Loucy (cell line): ENCODE measurements around the gene NFATC4.

Experiments used
- H2AFZ ChIP-seq: fragments of 200-600 bp; sonication (generic); 2 replicates; pipeline ENCODE4 v1.6.0; 2016; ENCODE audit warnings: antibody characterized with exemption, mild to moderate bottlenecking, low read length, moderate library complexity
- H3F3A ChIP-seq: fragments of 200-600 bp; 2 replicates; pipeline ENCODE4 v1.6.0; 2016; ENCODE audit warnings: antibody characterized with exemption, low read depth, mild to moderate bottlenecking
- H3K27me3 ChIP-seq: fragments of 200-600 bp; sonication (generic); 2 replicates; pipeline ENCODE4 v1.6.1; 2014; ENCODE audit warnings: low read length, mild to moderate bottlenecking; ENCODE audit not compliant: insufficient read depth, poor library complexity, severe bottlenecking
- H3K36me3 ChIP-seq: fragments of 200-600 bp; sonication (generic); 2 replicates; pipeline ENCODE4 v1.6.1; 2016; ENCODE audit warnings: low read length; ENCODE audit not compliant: insufficient read depth
- H3K4me1 ChIP-seq: fragments of 200-600 bp; sonication (generic); 2 replicates; pipeline ENCODE4 v1.5.1; 2014; ENCODE audit warnings: low read length, mild to moderate bottlenecking; ENCODE audit not compliant: insufficient read depth, poor library complexity, severe bottlenecking
- H3K4me2 ChIP-seq: fragments of 200-600 bp; sonication (generic); 2 replicates; pipeline ENCODE4 v1.6.0; 2014; ENCODE audit warnings: antibody characterized with exemption, low read length, low read depth, mild to moderate bottlenecking; ENCODE audit not compliant: poor library complexity, severe bottlenecking
- H3K4me3 ChIP-seq: fragments of 200-600 bp; sonication (generic); 2 replicates; pipeline ENCODE4 v1.5.1; 2014; ENCODE audit warnings: low read length, mild to moderate bottlenecking, mixed read lengths; ENCODE audit not compliant: poor library complexity, severe bottlenecking
- H3K79me2 ChIP-seq: fragments of 200-600 bp; sonication (generic); 2 replicates; pipeline ENCODE4 v1.6.1; 2014; ENCODE audit warnings: low read length; ENCODE audit not compliant: insufficient read depth
- H3K9ac ChIP-seq: fragments of 200-600 bp; sonication (generic); 2 replicates; pipeline ENCODE4 v1.6.0; 2014; ENCODE audit warnings: mild to moderate bottlenecking, low read depth, low read length, moderate library complexity; ENCODE audit not compliant: poor library complexity, severe bottlenecking
- H3K9me2 ChIP-seq: fragments of 200-600 bp; sonication (generic); replicated peaks from 2 replicates; pipeline ENCODE4 v1.6.1; 2016; ENCODE audit warnings: low read depth, low read length, mixed read lengths
- H3K9me3 ChIP-seq: fragments of 200-600 bp; sonication (generic); 2 replicates; pipeline ENCODE4 v1.6.1; 2014; ENCODE audit warnings: mild to moderate bottlenecking, antibody characterized with exemption, low read length, low read depth; ENCODE audit not compliant: insufficient read depth
- H4K20me1 ChIP-seq: fragments of 200-600 bp; sonication (generic); 2 replicates; pipeline ENCODE4 v1.6.0; 2014; ENCODE audit warnings: antibody characterized with exemption, low read length, mild to moderate bottlenecking; ENCODE audit not compliant: insufficient read depth, poor library complexity, severe bottlenecking
- CTCF ChIP-seq: fragments of 200-600 bp; sonication (generic); conservative IDR thresholded peaks from 2 replicates; pipeline ENCODE4 v1.5.1; 2014; ENCODE audit warnings: mild to moderate bottlenecking, antibody characterized with exemption, low read length
- EZH2phosphoT487 ChIP-seq: fragments of 200-600 bp; IDR thresholded peaks from 2 replicates; pipeline ENCODE4 v1.6.1; 2018; ENCODE audit warnings: antibody characterized with exemption, mild to moderate bottlenecking, moderate library complexity, borderline replicate concordance

The NFATC4 gene

GRCh38 chr14:24367514-24368211, at the start of gene NFATC4:
TSS of gene NFATC4 (plus strand) at chr14:24368184. CDS start at chr14:24368341, 157 bp downstream.
- H3K79me2 ChIP-seq: peaks cover 27% of the 10 kb centered on the region

GRCh38 chr14:24321212-24321975, 46.6 kb upstream of the NFATC4 start:
- Histone ChIP-seq H2AFZ (no peak overlapping the region), H4K20me1 (no peaks in the 10 kb centered on the region), H3K9me2 (no peaks in the 10 kb centered on the region), H3K4me3 (no peak overlapping the region), H3F3A (no peaks in the 10 kb centered on the region), H3K36me3 (no peaks in the 10 kb centered on the region), H3K9ac (no peak overlapping the region), H3K9me3 (no peaks in the 10 kb centered on the region), H3K4me1 (peaks cover 17% of the 10 kb centered on the region), H3K27me3 (no peaks in the 10 kb centered on the region), H3K79me2 (no peaks in the 10 kb centered on the region), H3K4me2 (no peak overlapping the region)
- TF ChIP-seq CTCF (no peak), EZH2phosphoT487 (no peak)

More at GRCh38 chr14:24367514-24368211, at the start of gene NFATC4:
- no peaks in the 10 kb centered on the region for H3K9me3 ChIP-seq
- H3K36me3 ChIP-seq: peaks cover 4% of the 10 kb centered on the region; the same call in 1 of the 2 replicates
- peaks cover 37% of the 10 kb centered on the region for H3K4me1 ChIP-seq
- H3K4me2 ChIP-seq: peak within 1 kb of the TSS; percentile 100
- no peaks in the 10 kb centered on the region; the same call in 1 of the 2 replicates for H3F3A ChIP-seq
- TF ChIP-seq EZH2phosphoT487 (no peak), CTCF (no peak)
- peak within 1 kb of the TSS; percentile 100 for H3K9ac ChIP-seq
- H3K4me3 ChIP-seq: peak within 1 kb of the TSS; percentile 100
- no peaks in the 10 kb centered on the region for H3K27me3 ChIP-seq
- peaks cover 5% of the 10 kb centered on the region for H4K20me1 ChIP-seq
- H2AFZ ChIP-seq: peak within 1 kb of the TSS; percentile 70
- H3K9me2 ChIP-seq: no peaks in the 10 kb centered on the region

DNA sequence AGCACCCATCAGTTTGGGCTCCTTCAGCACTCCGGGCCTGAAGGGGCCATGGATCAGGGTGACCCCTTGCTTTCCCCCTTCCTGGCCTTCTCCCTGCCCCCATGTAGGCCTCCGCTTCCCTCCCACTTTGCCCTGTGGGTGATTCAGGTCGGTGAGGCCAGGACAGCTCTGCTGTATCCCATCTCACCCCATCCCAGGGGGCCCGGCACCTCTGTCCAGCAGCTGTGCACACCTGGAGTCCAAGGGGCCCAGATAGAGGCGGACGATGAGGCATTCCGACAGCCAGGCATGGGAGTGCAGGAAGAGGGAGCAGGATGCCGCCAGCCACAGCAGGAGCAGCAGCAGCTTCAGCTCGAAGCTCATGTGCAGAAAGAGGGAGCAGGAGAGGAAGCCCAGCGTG, 45.3 kb upstream of the NFATC4 start:
- no peak overlapping the region for H3K4me3 ChIP-seq
- 0 out of 2 replicates have a peak, but pooled peaks cover 3% of the 10 kb centered on the region for H3F3A ChIP-seq
- no peaks in the 10 kb centered on the region for H3K9me2 ChIP-seq
- H3K27me3 ChIP-seq: no peaks in the 10 kb centered on the region
- H3K36me3 ChIP-seq: no peaks in the 10 kb centered on the region
- H3K9me3 ChIP-seq: no peaks in the 10 kb centered on the region
- H2AFZ ChIP-seq: no peak overlapping the region
- H3K4me2 ChIP-seq: no peak overlapping the region
- peaks cover 26% of the 10 kb centered on the region for H3K4me1 ChIP-seq
- no peak overlapping the region for H3K9ac ChIP-seq
- H3K79me2 ChIP-seq: no peaks in the 10 kb centered on the region
- TF ChIP-seq EZH2phosphoT487: no peak
- TF ChIP-seq CTCF: no peak
- H4K20me1 ChIP-seq: no peaks in the 10 kb centered on the region
